Glutamatergic neuron (in vitro differentiated cells): ENCODE results near the gene SSBP3. TPM values are rescaled to one million over a fixed set of nuclear protein-coding genes. Genes with fewer than 3 reads are reported as not detected.
"Not testable (repeated sequence)": the region's sequence is repeated elsewhere in the genome, so short reads cannot be mapped to it uniquely, and the experiment has no call there.

ENCODE experiments used
- DNase-seq: peaks from one replicate; pipeline ENCODE4 v3.0.0; 2022
- H3K27ac Mint-ChIP-seq: one replicate; pipeline ENCODE4 v1.8.0; 2020; ENCODE audit warnings: mild to moderate bottlenecking, mixed read lengths, inconsistent platforms; ENCODE audit not compliant: unreplicated experiment
- H3K27me3 Mint-ChIP-seq: one replicate; pipeline ENCODE4 v1.8.0; 2020; ENCODE audit warnings: mild to moderate bottlenecking, moderate library complexity, mixed read lengths, inconsistent platforms; ENCODE audit not compliant: unreplicated experiment
- H3K36me3 Mint-ChIP-seq: one replicate; pipeline ENCODE4 v1.8.0; 2020; ENCODE audit warnings: mild to moderate bottlenecking, mixed read lengths, inconsistent platforms; ENCODE audit not compliant: unreplicated experiment
- H3K4me1 Mint-ChIP-seq: one replicate; pipeline ENCODE4 v1.8.0; 2020; ENCODE audit warnings: mild to moderate bottlenecking, low read depth, mixed read lengths, inconsistent platforms; ENCODE audit not compliant: unreplicated experiment
- H3K4me3 Mint-ChIP-seq: one replicate; pipeline ENCODE4 v1.8.0; 2020; ENCODE audit warnings: mild to moderate bottlenecking, mixed read lengths, inconsistent platforms; ENCODE audit not compliant: unreplicated experiment
- H3K9me3 Mint-ChIP-seq: one replicate; pipeline ENCODE4 v1.8.0; 2020; ENCODE audit warnings: mild to moderate bottlenecking, moderate library complexity, mixed read lengths, inconsistent platforms; ENCODE audit not compliant: unreplicated experiment
- long read RNA-seq: library from polyadenylated mRNA; unstranded; transcript quantifications from one replicate; pipeline ENCODE4 v2.0.0, GENCODE V29; 2020; ENCODE audit not compliant: unreplicated experiment
- total RNA-seq: library from RNA; stranded (reverse); fragmentation: NEBNext Ultra II Directional; extraction: Animal tissue kit (Norgen Biotek cat#: 25700); gene quantifications from one replicate; pipeline ENCODE4 v1.2.1, GENCODE V29; 2021; ENCODE audit not compliant: unreplicated experiment
- TF ChIP-seq, protein P1 (sequence below): fragments of 200-600 bp; sonication (generic); IDR thresholded peaks from one replicate; pipeline ENCODE4 v1.5.0; 2021; ENCODE audit not compliant: partially characterized antibody, unreplicated experiment

The SSBP3 gene
- total RNA-seq: 608 TPM
- long read RNA-seq, partial matches to known transcripts: 20 of 90 reads
- long read RNA-seq, other reads (novel, unspliced or antisense): 69 of 90 reads

DNA sequence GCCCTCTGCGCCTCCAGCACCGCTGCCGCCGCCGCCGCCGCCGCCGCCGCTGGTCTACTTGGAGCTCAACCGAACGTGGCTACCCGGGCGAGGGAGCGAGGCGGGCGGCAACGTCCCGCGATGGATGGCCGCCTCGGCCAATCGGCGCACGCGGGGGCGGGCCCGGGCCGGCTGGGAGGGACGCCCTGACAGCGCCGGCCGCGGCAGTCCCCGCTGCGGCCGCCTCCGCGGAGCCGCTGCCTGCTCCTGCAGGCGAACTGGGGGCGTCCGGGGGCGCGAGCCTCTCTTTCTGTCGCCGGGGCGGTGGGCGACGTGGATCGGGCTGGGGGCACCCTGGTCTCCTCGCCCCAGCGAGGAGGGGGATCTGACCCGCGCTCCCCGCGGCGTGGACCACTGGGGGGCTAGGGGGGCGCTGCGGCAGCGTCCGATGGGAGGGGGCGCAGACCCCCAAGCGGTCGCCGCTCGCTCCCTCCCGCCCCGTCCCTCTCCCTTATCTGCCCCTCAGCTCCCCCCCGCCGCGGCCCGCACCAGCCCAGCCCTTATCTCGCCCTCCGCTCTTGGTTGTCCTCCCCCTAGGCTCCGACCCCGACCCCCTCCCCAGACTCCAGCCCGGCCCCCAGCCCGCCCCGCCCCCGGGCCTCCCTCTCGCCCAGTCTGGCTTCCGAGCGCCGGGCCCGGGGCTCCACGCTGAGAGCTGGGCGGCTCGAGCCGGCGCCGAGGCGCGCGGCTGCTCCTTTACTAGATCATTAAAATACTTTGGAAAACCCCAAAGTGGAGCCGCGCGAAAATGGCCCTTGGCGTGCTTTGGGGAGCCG, at the start of gene SSBP3:
Gene SSBP3, minus strand, starts transcription at position 56 of the 815 bp plus-strand sequence.
- H3K9me3 Mint-ChIP-seq: peaks cover 29% of the 10 kb centered on the region
- H3K4me3 Mint-ChIP-seq: peak within 1 kb of the TSS; percentile 98
- TF ChIP-seq, protein P1, sequence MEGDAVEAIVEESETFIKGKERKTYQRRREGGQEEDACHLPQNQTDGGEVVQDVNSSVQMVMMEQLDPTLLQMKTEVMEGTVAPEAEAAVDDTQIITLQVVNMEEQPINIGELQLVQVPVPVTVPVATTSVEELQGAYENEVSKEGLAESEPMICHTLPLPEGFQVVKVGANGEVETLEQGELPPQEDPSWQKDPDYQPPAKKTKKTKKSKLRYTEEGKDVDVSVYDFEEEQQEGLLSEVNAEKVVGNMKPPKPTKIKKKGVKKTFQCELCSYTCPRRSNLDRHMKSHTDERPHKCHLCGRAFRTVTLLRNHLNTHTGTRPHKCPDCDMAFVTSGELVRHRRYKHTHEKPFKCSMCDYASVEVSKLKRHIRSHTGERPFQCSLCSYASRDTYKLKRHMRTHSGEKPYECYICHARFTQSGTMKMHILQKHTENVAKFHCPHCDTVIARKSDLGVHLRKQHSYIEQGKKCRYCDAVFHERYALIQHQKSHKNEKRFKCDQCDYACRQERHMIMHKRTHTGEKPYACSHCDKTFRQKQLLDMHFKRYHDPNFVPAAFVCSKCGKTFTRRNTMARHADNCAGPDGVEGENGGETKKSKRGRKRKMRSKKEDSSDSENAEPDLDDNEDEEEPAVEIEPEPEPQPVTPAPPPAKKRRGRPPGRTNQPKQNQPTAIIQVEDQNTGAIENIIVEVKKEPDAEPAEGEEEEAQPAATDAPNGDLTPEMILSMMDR: peak; percentile 12
- peak within 1 kb of the TSS; percentile 98 for H3K27ac Mint-ChIP-seq
- H3K36me3 Mint-ChIP-seq: peaks cover 18% of the 10 kb centered on the region
- DNase-seq: peak; percentile 96
- H3K27me3 Mint-ChIP-seq: peaks cover 35% of the 10 kb centered on the region
- peaks cover 48% of the 10 kb centered on the region for H3K4me1 Mint-ChIP-seq

DNA sequence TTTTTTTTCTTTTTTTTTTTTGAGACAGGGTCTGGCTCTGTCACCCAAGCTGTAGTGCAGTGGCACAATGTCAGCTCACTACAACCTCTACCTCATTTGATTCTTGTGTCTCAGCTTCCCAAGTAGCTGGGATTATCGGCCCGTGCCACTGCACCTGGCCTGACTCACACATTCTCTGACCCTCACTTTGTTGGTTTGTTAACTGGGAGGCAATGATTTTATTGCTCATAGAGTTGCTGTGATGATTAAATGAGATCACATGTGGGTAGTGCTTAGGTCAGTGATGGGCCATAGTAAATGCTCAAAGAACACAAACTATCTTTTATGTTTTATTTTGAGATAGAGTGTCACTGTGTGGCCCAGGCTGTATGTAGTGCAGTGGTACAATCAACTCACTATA, 47.3 kb upstream of the SSBP3 start:
- TF ChIP-seq, protein P1: no peak
- H3K9me3 Mint-ChIP-seq: no peaks in the 10 kb centered on the region
- H3K4me3 Mint-ChIP-seq: no peak overlapping the region
- peaks cover 5% of the 10 kb centered on the region for H3K27me3 Mint-ChIP-seq
- peaks cover 7% of the 10 kb centered on the region for H3K4me1 Mint-ChIP-seq
- H3K36me3 Mint-ChIP-seq: peaks cover 13% of the 10 kb centered on the region
- no peak overlapping the region for H3K27ac Mint-ChIP-seq
- no peak for DNase-seq

DNA sequence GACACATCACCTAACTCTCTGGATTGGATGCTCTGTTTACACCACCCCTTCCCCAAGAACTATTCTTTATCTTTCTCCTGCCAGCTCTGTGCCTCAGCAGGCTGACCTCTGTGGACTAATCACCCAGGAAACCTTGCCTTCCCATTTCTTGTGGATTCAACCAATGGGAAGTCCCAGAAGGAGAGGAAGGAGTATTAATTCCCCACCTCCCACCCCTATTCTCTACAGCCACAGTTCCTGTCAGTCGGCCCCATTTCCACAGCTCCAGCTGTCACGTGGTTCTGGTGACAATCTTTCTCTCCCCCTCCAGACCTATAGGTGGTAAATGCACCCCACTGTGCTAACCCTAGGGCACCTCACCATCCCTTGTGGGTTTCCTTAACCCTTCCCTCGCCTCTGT, 46.8 kb upstream of the SSBP3 start:
- H3K4me3 Mint-ChIP-seq: no peak overlapping the region
- H3K27ac Mint-ChIP-seq: no peak overlapping the region
- H3K27me3 Mint-ChIP-seq: peaks cover 5% of the 10 kb centered on the region
- no peak for DNase-seq
- H3K9me3 Mint-ChIP-seq: no peaks in the 10 kb centered on the region
- H3K36me3 Mint-ChIP-seq: peaks cover 13% of the 10 kb centered on the region
- TF ChIP-seq, protein P1: no peak
- peaks cover 7% of the 10 kb centered on the region for H3K4me1 Mint-ChIP-seq

DNA sequence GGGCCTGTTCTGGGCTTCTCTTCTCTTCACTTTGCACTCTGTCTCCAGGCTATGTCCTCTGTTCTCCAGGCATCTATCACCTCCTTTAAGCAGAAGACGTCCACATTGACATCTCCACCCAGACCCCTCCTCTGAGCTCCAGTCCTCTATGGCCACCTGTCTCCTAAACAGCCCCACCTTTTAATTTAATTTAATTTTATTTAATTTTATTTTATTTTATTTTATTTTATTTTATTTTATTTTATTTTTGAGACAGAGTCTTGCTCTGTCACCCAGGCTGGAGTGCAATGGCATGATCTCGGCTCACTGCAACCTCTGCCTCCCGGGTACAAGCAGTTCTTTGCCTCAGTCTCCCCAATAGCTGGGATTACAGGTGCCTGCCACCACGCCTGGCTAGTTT, 43.2 kb upstream of the SSBP3 start:
- DNase-seq: not testable (repeated sequence)

DNA sequence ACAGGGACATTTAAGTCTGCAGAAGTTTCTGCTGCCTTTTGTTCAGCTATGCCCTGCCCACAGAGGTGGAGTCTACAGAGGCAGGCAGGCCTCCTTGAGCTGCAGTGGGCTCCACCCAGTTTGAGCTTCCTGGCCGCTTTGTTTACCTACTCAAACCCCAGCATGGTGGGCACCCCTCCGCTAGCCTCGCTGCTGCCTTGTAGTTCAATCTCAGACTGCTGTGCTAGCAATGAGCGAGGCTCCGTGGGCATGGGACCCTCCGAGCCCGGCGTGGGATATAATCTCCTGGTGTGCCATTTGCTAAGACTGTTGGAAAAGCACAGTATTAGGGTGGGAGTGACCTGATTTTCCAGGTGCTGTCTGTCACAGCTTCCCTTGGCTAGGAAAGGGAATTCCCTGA, 42.6 kb upstream of the SSBP3 start:
- DNase-seq, H3K9me3 Mint-ChIP-seq, H3K27me3 Mint-ChIP-seq, H3K4me1 Mint-ChIP-seq, H3K27ac Mint-ChIP-seq, H3K4me3 Mint-ChIP-seq: not testable (repeated sequence)
- H3K36me3 Mint-ChIP-seq: peaks cover 24% of the 10 kb centered on the region

More for the DNA sequence above, 43.2 kb upstream of the SSBP3 start:
- H3K36me3 Mint-ChIP-seq: peaks cover 24% of the 10 kb centered on the region
- H3K27me3 Mint-ChIP-seq, H3K4me1 Mint-ChIP-seq, H3K9me3 Mint-ChIP-seq, H3K27ac Mint-ChIP-seq, H3K4me3 Mint-ChIP-seq: not testable (repeated sequence)

DNA sequence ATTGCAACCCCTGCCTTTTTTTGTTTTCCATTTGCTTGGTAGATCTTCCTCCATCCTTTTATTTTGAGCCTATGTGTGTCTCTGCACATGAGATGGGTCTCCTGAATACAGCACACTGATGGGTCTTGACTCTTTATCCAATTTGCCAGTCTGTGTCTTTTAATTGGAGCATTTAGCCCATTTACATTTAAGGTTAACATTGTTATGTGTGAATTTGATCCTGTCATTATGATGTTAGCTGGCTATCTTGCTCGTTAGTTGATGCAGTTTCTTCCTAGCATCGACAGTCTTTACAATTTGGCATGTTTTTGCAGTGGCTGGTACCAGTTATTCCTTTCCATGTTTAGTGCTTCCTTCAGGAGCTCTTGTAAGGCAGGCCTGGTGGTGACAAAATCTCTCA, 40.9 kb upstream of the SSBP3 start:
- H3K4me1 Mint-ChIP-seq, H3K27ac Mint-ChIP-seq, H3K9me3 Mint-ChIP-seq, DNase-seq, H3K4me3 Mint-ChIP-seq, H3K27me3 Mint-ChIP-seq: not testable (repeated sequence)
- H3K36me3 Mint-ChIP-seq: peaks cover 24% of the 10 kb centered on the region
